ENCODE measurements around the gene LARP1.

- TF ChIP-seq CTCF (IDR thresholded peaks at IDR 0.05; ENCODE audit: low read depth, low read length, poor library complexity, severe bottlenecking) (no peak), EZH2phosphoT487 (IDR thresholded peaks at IDR 0.05; ENCODE audit: borderline replicate concordance, low read length) (no peak)
Observed at GRCh38 chr5:154860123-154860522, 104.9 kb downstream of the LARP1 start.
